GM23338 (cell line): Measurements from ENCODE around the gene CHI3L1. TPM values are rescaled to one million over a fixed set of nuclear protein-coding genes. Genes with fewer than 3 reads are reported as not detected.

Source experiments
- ATAC-seq: fragments of 200-7000 bp; cut with Tn5 transposase; 3 replicates; pipeline ENCODE4 v1.9.1; 2020
- DNase-seq: peaks from one replicate; pipeline ENCODE4 v3.0.0-alpha.2; 2015; ENCODE audit warnings: low spot score
- H2AFZ ChIP-seq: fragments of 200-600 bp; sonication (generic); 2 replicates; pipeline ENCODE4 v1.8.0; 2016; ENCODE audit warnings: antibody characterized with exemption, mild to moderate bottlenecking, moderate library complexity
- H3F3A ChIP-seq: fragments of 200-600 bp; sonication (generic); replicated peaks from 2 replicates; pipeline ENCODE4 v1.8.0; 2017; ENCODE audit warnings: antibody characterized with exemption, mixed run types, low read depth
- H3K27ac ChIP-seq: fragments of 200-600 bp; sonication (generic); 2 replicates; pipeline ENCODE4 v1.6.1; 2016; ENCODE audit warnings: low read depth
- H3K27me3 ChIP-seq: fragments of 200-600 bp; sonication (generic); 2 replicates; pipeline ENCODE4 v1.8.0; 2016; ENCODE audit warnings: mild to moderate bottlenecking, mixed run types, moderate library complexity; ENCODE audit not compliant: insufficient read depth
- H3K36me3 ChIP-seq: fragments of 200-600 bp; sonication (generic); 2 replicates; pipeline ENCODE4 v1.8.0; 2016; ENCODE audit warnings: mild to moderate bottlenecking; ENCODE audit not compliant: insufficient read depth
- H3K4me1 ChIP-seq: fragments of 200-600 bp; sonication (generic); 2 replicates; pipeline ENCODE4 v1.8.0; 2016; ENCODE audit warnings: mild to moderate bottlenecking, moderate library complexity; ENCODE audit not compliant: insufficient read depth
- H3K4me2 ChIP-seq: fragments of 200-600 bp; sonication (generic); 2 replicates; pipeline ENCODE4 v1.7.1; 2017; ENCODE audit warnings: mixed run types
- H3K4me3 ChIP-seq: fragments of 200-600 bp; sonication (generic); 2 replicates; pipeline ENCODE4 v1.6.1; 2016; ENCODE audit warnings: mixed run types
- H3K79me2 ChIP-seq: fragments of 200-600 bp; sonication (generic); replicated peaks from 2 replicates; pipeline ENCODE4 v1.8.0; 2017; ENCODE audit warnings: mild to moderate bottlenecking; ENCODE audit not compliant: insufficient read depth
- H3K9me2 ChIP-seq: fragments of 200-600 bp; sonication (generic); 2 replicates; pipeline ENCODE4 v1.8.0; 2017; ENCODE audit not compliant: insufficient read depth
- H4K20me1 ChIP-seq: fragments of 200-600 bp; sonication (generic); replicated peaks from 2 replicates; pipeline ENCODE4 v1.8.0; 2017; ENCODE audit warnings: mild to moderate bottlenecking; ENCODE audit not compliant: insufficient read depth
- H3K27ac Mint-ChIP-seq: 2 replicates; pipeline ENCODE4 v1.8.0; 2020; ENCODE audit warnings: inconsistent platforms, mild to moderate bottlenecking, moderate library complexity, mixed read lengths
- H3K27me3 Mint-ChIP-seq: 3 replicates; pipeline ENCODE4 v1.8.0; 2022; ENCODE audit warnings: low read depth, mild to moderate bottlenecking, moderate library complexity, mixed read lengths, inconsistent platforms; ENCODE audit not compliant: insufficient read depth, poor library complexity
- H3K36me3 Mint-ChIP-seq: 3 replicates; pipeline ENCODE4 v1.8.0; 2021; ENCODE audit warnings: low read depth, mild to moderate bottlenecking, inconsistent platforms, moderate library complexity, mixed read lengths
- H3K4me1 Mint-ChIP-seq: 3 replicates; pipeline ENCODE4 v1.8.0; 2020; ENCODE audit warnings: mild to moderate bottlenecking, inconsistent platforms, mixed read lengths
- H3K4me3 Mint-ChIP-seq: 3 replicates; pipeline ENCODE4 v1.8.0; 2021; ENCODE audit warnings: moderate library complexity, mild to moderate bottlenecking, inconsistent platforms, mixed read lengths
- H3K9me3 Mint-ChIP-seq: 3 replicates; pipeline ENCODE4 v1.8.0; 2020; ENCODE audit warnings: moderate library complexity, mild to moderate bottlenecking, inconsistent platforms, mixed read lengths
- CREB1 ChIP-seq: fragments of 250-450 bp; sonication (Bioruptor Pico); IDR thresholded peaks from 2 replicates; pipeline ENCODE4 v1.5.0; 2020; ENCODE audit warnings: low read depth, mild to moderate bottlenecking, moderate library complexity
- EZH2 ChIP-seq: fragments of 200-600 bp; sonication (generic); IDR thresholded peaks from one replicate; pipeline ENCODE4 v1.8.0; 2017; ENCODE audit warnings: antibody characterized with exemption, mild to moderate bottlenecking, low read depth; ENCODE audit not compliant: unreplicated experiment
- EZH2phosphoT487 ChIP-seq: fragments of 200-600 bp; sonication (generic); IDR thresholded peaks from one replicate; pipeline ENCODE4 v1.8.1; 2018; ENCODE audit warnings: antibody characterized with exemption; ENCODE audit not compliant: unreplicated experiment
- JUNB ChIP-seq: IDR thresholded peaks from one replicate; pipeline ENCODE4 v1.6.1; 2016; ENCODE audit warnings: antibody characterized with exemption; ENCODE audit not compliant: unreplicated experiment
- NANOG ChIP-seq: IDR thresholded peaks from 2 replicates; pipeline ENCODE4 v1.6.1; 2016; ENCODE audit warnings: antibody characterized with exemption, borderline replicate concordance
- POLR2AphosphoS5 ChIP-seq: IDR thresholded peaks from 2 replicates; pipeline ENCODE4 v1.6.1; 2016; ENCODE audit warnings: antibody characterized with exemption, low read depth
- REST ChIP-seq: IDR thresholded peaks from one replicate; pipeline ENCODE4 v1.6.1; 2018; ENCODE audit warnings: antibody characterized with exemption; ENCODE audit not compliant: unreplicated experiment
- STAT1 ChIP-seq: IDR thresholded peaks from one replicate; pipeline ENCODE4 v1.6.1; 2016; ENCODE audit warnings: antibody characterized with exemption; ENCODE audit not compliant: unreplicated experiment
- ZNF114 ChIP-seq: fragments of 250-450 bp; sonication (Bioruptor Pico); IDR thresholded peaks from 2 replicates; pipeline ENCODE4 v1.5.0; 2020; ENCODE audit warnings: mild to moderate bottlenecking, moderate library complexity
- ZNF331 ChIP-seq: fragments of 250-450 bp; sonication (Bioruptor Pico); IDR thresholded peaks from 2 replicates; pipeline ENCODE4 v1.5.0; 2020; ENCODE audit warnings: low read depth, mild to moderate bottlenecking, moderate library complexity
- polyA plus RNA-seq: library from polyadenylated mRNA; unstranded; fragments of >200 nt; fragmentation: Nextera tagmentation; extraction: Ambion mirVana; gene quantifications from 2 replicates; pipeline ENCODE4 v1.2.1, GENCODE V29; 2016
- total RNA-seq: library from RNA; depleted of rRNA; stranded (reverse); fragments of >200 nt; shearing (Covaris generic); gene quantifications from 2 replicates; pipeline ENCODE4 v1.2.3, GENCODE V29; 2014
- TF ChIP-seq, protein P1 (sequence below): fragments of 250-450 bp; sonication (Bioruptor Pico); IDR thresholded peaks from 2 replicates; pipeline ENCODE4 v1.5.0; 2020; ENCODE audit warnings: mild to moderate bottlenecking, moderate library complexity
- TF ChIP-seq, protein P2 (sequence below), 2 experiments: fragments of 200-600 bp in 1 of 2; sonication (generic) in 1 of 2; conservative IDR thresholded peaks; 2 replicates each; pipeline versions ENCODE4 v1.5.1 to v1.6.1; 2016 to 2017; ENCODE audit warnings: antibody characterized with exemption in 2 of 2, low read depth in 2 of 2, mild to moderate bottlenecking in 2 of 2, moderate library complexity in 1 of 2
- TF ChIP-seq, protein P3 (sequence below): IDR thresholded peaks from 2 replicates; pipeline ENCODE4 v1.6.1; 2016; ENCODE audit warnings: antibody characterized with exemption

Gene CHI3L1
- total and polyA plus RNA-seq, 2 experiments from 2014 or later, result 0.76 TPM; not detected in 1

- DNase-seq (no peak), ATAC-seq (no peak)
- no peak overlapping the region for H3K4me2 ChIP-seq
- H4K20me1 ChIP-seq, result no peaks in the 10 kb centered on the region
- no peak overlapping the region for H3K27ac ChIP-seq
- Mint-ChIP-seq H3K27me3 (peaks cover 3% of the 10 kb centered on the region), H3K4me1 (peaks cover 33% of the 10 kb centered on the region), H3K27ac (no peak overlapping the region), H3K36me3 (no peaks in the 10 kb centered on the region), H3K4me3 (no peak overlapping the region; the same call in 2 of the 3 replicates), H3K9me3 (no peaks in the 10 kb centered on the region)
- no peaks in the 10 kb centered on the region for H3K79me2 ChIP-seq
- H3K27me3 ChIP-seq, result no peaks in the 10 kb centered on the region
- no peak overlapping the region for H2AFZ ChIP-seq
- no peaks in the 10 kb centered on the region for H3K36me3 ChIP-seq
- H3K9me2 ChIP-seq, result 0 out of 2 replicates have a peak, but pooled peaks cover 5% of the 10 kb centered on the region
- no peaks in the 10 kb centered on the region for H3F3A ChIP-seq
- TF ChIP-seq EZH2phosphoT487 (no peak), JUNB (no peak), CREB1 (CRISPR knock-in tag) (no peak), ZNF114 (CRISPR knock-in tag) (no peak), NANOG (no peak), POLR2AphosphoS5 (no peak), EZH2 (no peak), REST (no peak), STAT1 (no peak), ZNF331 (CRISPR knock-in tag) (no peak)
- TF ChIP-seq, protein P1, sequence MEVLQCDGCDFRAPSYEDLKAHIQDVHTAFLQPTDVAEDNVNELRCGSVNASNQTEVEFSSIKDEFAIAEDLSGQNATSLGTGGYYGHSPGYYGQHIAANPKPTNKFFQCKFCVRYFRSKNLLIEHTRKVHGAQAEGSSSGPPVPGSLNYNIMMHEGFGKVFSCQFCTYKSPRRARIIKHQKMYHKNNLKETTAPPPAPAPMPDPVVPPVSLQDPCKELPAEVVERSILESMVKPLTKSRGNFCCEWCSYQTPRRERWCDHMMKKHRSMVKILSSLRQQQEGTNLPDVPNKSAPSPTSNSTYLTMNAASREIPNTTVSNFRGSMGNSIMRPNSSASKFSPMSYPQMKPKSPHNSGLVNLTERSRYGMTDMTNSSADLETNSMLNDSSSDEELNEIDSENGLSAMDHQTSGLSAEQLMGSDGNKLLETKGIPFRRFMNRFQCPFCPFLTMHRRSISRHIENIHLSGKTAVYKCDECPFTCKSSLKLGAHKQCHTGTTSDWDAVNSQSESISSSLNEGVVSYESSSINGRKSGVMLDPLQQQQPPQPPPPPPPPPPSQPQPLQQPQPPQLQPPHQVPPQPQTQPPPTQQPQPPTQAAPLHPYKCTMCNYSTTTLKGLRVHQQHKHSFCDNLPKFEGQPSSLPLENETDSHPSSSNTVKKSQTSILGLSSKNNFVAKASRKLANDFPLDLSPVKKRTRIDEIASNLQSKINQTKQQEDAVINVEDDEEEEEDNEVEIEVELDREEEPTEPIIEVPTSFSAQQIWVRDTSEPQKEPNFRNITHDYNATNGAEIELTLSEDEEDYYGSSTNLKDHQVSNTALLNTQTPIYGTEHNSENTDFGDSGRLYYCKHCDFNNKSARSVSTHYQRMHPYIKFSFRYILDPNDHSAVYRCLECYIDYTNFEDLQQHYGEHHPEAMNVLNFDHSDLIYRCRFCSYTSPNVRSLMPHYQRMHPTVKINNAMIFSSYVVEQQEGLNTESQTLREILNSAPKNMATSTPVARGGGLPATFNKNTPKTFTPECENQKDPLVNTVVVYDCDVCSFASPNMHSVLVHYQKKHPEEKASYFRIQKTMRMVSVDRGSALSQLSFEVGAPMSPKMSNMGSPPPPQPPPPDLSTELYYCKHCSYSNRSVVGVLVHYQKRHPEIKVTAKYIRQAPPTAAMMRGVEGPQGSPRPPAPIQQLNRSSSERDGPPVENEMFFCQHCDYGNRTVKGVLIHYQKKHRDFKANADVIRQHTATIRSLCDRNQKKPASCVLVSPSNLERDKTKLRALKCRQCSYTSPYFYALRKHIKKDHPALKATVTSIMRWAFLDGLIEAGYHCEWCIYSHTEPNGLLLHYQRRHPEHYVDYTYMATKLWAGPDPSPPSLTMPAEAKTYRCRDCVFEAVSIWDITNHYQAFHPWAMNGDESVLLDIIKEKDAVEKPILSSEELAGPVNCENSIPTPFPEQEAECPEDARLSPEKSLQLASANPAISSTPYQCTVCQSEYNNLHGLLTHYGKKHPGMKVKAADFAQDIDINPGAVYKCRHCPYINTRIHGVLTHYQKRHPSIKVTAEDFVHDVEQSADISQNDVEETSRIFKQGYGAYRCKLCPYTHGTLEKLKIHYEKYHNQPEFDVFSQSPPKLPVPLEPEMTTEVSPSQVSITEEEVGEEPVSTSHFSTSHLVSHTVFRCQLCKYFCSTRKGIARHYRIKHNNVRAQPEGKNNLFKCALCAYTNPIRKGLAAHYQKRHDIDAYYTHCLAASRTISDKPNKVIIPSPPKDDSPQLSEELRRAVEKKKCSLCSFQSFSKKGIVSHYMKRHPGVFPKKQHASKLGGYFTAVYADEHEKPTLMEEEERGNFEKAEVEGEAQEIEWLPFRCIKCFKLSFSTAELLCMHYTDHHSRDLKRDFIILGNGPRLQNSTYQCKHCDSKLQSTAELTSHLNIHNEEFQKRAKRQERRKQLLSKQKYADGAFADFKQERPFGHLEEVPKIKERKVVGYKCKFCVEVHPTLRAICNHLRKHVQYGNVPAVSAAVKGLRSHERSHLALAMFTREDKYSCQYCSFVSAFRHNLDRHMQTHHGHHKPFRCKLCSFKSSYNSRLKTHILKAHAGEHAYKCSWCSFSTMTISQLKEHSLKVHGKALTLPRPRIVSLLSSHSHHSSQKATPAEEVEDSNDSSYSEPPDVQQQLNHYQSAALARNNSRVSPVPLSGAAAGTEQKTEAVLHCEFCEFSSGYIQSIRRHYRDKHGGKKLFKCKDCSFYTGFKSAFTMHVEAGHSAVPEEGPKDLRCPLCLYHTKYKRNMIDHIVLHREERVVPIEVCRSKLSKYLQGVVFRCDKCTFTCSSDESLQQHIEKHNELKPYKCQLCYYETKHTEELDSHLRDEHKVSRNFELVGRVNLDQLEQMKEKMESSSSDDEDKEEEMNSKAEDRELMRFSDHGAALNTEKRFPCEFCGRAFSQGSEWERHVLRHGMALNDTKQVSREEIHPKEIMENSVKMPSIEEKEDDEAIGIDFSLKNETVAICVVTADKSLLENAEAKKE (CRISPR knock-in tag), result no peak
- TF ChIP-seq, protein P2, sequence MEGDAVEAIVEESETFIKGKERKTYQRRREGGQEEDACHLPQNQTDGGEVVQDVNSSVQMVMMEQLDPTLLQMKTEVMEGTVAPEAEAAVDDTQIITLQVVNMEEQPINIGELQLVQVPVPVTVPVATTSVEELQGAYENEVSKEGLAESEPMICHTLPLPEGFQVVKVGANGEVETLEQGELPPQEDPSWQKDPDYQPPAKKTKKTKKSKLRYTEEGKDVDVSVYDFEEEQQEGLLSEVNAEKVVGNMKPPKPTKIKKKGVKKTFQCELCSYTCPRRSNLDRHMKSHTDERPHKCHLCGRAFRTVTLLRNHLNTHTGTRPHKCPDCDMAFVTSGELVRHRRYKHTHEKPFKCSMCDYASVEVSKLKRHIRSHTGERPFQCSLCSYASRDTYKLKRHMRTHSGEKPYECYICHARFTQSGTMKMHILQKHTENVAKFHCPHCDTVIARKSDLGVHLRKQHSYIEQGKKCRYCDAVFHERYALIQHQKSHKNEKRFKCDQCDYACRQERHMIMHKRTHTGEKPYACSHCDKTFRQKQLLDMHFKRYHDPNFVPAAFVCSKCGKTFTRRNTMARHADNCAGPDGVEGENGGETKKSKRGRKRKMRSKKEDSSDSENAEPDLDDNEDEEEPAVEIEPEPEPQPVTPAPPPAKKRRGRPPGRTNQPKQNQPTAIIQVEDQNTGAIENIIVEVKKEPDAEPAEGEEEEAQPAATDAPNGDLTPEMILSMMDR (conservative IDR thresholded peaks at IDR 0.05; ENCODE audit: low read depth in 2 of 2), result no peak
- TF ChIP-seq, protein P3, sequence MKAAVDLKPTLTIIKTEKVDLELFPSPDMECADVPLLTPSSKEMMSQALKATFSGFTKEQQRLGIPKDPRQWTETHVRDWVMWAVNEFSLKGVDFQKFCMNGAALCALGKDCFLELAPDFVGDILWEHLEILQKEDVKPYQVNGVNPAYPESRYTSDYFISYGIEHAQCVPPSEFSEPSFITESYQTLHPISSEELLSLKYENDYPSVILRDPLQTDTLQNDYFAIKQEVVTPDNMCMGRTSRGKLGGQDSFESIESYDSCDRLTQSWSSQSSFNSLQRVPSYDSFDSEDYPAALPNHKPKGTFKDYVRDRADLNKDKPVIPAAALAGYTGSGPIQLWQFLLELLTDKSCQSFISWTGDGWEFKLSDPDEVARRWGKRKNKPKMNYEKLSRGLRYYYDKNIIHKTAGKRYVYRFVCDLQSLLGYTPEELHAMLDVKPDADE, result no peak
- H3K4me1 ChIP-seq, result peaks cover 17% of the 10 kb centered on the region
- H3K4me3 ChIP-seq, result no peak overlapping the region
Observed at GRCh38 chr1:203185061-203185461, 1.4 kb downstream of the CHI3L1 start.
